Forelimb muscle (tissue), 1 donor: Measurements from ENCODE around the gene ATG9A. TPM values are rescaled to one million over a fixed set of nuclear protein-coding genes. Genes with fewer than 3 reads are reported as not detected.

ENCODE experiments used
- DNase-seq: peaks from one replicate; pipeline ENCODE4 v3.0.0-alpha.2; 2013; ENCODE audit warnings: low read depth
- polyA plus RNA-seq: library from polyadenylated mRNA; unstranded; fragments of 120-200 nt; gene quantifications from one replicate; pipeline ENCODE4 v1.2.1, GENCODE V29; 2013; ENCODE audit not compliant: insufficient read length

Gene ATG9A
- polyA plus RNA-seq, 1 donor, result 33.5 TPM

- DNase-seq, result no peak
These were observed 8.6 kb downstream of the ATG9A start for GRCh38 chr2:219220652-219221402.

DNA sequence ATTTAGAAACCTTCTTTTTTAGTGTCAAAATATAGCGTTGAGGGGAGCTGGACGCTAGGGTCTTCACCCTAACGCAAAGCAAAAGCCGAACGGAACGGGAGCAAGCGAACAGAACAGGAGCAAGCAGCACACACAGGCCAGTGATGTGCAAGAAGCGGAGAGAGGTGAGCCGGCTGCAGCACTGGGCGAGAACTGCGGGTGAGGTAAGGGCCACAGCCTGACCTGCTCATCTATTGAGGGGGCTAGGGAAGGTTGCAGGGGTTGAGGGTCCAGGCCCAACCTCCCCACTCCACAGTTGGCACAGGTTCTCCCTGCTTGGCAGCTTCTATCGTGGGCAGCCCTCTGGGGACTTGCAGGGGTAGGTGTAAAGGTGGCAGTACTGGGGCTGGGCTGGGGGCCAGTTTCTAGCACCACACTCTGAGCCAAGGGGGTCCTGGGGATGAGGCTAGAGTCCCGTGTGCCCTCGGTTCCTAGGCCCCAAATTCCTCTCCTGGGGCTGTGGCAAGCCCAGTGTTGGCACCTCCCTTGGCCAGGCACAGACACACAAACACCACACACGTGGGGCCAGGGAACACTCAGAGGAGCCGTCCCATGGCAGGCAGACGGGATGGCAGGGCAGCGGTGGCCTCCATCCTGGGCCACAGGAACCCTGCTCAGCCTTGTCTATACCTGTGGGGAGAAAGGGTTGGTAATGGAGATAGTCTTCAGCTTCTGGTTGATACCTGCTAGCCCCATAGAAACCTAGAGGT, 9.5 kb downstream of the ATG9A start:
- DNase-seq, result no peak

DNA sequence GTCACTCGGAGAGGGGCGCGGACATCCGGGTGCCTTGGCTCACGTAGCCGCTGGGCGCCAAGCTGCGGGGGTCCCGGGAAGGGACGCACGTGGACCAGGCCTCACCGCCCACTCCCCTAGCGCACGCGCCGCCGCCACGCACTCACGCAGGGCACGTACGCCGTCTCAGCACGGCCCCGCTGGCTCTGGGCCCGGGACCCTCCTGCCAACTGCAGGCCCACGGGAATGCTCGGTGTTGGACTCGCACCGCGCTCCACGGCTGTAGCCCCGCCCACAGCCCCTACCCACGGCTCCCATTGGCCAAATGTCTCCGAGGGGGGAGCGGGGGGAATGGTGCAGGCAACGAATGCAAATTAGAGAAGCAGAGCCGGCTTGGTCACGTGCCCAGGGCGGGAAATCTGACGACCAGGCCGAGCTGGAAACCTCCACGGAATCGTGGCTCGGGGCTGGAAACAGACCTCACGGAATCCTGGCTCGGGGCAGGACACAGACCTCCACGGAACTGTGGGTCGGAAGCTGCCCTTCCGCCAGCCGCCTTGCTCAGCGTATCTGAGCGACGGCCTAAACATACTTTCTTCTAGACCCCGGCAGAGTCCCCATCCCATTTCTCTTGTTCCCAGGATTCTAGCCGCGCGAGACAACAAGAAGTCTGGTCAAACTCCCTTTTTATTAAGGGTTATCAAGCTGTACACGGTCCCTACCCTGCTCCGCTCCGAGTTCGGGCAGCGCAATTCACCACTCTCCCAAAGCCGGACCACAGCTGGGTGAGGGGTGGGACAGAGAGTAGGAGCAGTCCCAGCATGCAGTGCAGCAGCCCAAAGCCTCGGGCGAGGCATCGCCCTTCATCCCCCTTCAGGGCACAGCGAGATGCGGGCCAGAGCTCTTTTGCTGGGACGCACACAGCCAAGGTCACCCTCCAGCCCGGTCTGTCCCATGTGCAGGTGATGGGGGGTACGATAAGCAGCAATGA, 10.4 kb downstream of the ATG9A start, which contains the start of gene ABCB6:
TSS of gene ABCB6 (minus strand) at position 227 of the 970 bp plus-strand sequence. CDS start 285 bp downstream, outside the sequence.
- DNase-seq, result peak; percentile 90

- no peak for DNase-seq
These were observed 11.2 kb downstream of the ATG9A start for GRCh38 chr2:219218217-219218731.

DNA sequence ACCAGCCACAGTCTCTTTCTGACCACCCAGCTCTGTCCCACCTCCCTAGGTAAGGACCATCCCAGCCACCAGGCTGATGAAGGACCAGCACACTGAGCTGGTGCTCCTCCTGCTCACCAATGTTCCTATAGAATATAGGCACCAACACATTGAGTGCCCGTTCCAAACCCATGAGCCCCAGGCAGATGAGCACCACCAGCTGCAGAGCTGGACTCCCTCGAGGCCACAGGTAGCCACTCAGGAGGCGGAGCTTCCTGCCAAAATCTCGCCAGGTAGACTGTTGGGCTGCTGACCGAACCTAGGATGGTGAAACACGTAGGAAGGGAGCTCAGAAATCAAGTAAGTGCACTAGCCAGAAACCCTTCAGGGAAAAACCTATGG, 12.9 kb downstream of the ATG9A start:
- DNase-seq, result no peak

- no peak for DNase-seq
These were observed 13.4 kb downstream of the ATG9A start for GRCh38 chr2:219215871-219216534.

DNA sequence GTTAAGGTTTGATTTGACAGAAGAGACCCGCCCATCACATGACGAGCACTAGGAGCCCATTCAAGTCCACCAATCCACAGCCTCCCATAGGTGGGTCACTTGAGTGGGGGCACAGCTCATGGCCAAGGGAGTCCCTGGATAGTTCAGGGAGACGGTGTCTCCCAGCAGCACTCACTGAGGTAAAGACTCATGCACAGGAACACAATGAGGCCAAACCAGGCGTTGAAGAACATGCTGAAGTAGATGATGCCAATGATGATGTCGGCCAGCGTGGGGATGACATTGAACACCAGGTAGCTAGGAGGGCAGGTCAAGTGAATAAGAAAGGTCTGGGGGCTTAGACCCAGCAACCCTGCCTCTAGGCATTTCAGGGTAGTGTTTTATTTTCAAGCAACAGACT, 14.7 kb downstream of the ATG9A start:
- DNase-seq, result no peak

DNA sequence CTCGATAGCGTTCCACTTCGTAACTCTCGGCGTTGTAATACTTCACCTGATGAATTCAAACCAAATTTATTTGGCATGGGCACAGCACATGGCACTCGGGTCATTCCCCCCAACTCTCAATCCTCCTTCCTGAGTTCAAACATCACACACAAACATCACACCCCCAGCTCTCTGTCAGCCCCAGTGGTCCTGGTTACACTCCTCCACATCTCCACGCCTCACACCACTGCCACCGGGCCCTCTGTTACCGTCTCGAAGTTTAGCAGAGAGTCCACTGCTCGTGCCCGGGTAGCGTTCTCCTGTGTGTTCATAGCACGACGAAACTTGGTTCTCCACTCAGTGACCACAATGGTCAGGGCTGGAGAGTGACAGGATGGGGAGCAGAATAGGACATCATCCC, 15.3 kb downstream of the ATG9A start:
- no peak for DNase-seq

- DNase-seq, result no peak
These were observed 15.9 kb downstream of the ATG9A start for GRCh38 chr2:219213486-219214071.

DNA sequence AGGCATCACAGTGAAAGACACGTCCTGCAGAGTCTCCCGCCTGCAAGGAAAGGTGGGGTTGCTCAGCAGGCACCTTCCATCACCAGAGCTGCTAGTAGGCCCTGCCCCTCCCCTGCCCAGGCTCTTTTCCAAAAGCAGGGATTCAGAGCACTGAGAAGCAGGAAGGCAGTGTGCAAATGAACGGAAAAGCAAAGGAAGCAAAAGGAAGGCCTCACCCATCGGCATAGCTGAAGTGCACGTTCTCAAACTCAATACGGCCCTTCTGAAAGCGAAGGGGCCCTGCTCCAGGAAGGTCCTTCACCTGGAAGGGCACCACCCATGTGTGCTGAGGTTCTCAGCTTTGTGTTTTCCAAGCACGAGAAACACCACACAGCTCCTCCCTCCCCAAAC, 16.4 kb downstream of the ATG9A start:
- no peak for DNase-seq

DNA sequence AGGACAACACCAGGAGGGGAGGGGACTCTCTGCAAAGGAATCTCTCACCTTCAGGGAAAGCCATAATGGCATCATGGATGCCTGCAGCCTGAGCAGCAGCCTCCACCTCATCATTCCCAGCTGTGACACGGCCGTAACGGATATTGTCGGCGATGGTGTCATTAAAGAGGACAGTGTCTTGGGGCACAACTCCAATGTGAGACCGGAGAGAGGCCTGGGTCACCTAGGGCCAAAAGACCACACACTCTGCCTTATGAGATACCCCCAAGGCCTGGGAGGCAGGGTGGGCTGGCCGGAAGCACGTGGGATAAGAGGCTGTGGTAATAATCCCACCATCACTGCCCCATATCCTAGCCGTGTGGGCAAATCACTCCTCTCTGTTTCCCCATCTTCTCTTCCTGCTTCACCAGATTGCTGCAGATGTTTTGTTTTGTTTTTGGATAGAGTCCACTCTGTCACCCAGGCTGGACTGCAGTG, 18.5 kb downstream of the ATG9A start:
- DNase-seq, result no peak

- DNase-seq, result no peak
These were observed 19.1 kb downstream of the ATG9A start for GRCh38 chr2:219210196-219210885.

GRCh38 chr2:219209236-219210195, 19.9 kb downstream of the ATG9A start:
- no peak for DNase-seq

- DNase-seq, result no peak
These were observed 21.3 kb downstream of the ATG9A start for GRCh38 chr2:219207884-219208740.

DNA sequence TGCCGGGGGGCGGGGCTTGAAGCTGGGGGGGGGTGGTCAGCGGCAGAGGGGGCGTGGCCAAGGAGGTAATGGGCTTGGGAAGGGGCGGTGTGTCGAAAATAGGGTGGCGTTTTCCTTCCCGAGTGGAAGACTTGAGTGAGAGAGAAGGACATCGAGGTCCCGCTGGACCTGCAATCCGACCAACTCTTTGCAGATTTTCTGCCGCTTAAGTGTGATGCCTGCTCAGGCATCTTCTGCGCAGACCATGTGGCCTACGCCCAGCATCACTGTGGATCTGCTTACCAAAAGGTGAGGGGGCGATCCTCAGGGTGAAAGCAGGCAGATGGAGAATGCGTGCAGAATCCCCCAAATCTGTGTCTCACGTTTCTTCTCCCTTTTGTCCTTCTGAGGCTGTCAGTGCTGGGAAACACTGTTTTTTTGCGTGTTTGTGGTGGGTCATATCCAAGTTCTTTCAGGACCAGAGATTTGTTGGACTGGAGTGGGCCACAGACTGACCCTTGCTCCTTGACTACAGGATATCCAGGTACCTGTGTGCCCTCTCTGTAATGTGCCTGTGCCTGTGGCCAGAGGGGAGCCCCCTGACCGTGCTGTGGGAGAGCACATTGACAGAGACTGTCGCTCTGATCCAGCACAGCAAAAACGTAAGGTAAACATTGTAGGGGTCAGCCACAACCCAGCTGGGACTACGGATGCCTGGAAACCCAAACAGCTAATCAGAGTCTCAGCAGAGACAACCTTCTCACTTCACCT, 22.1 kb downstream of the ATG9A start:
- DNase-seq, result no peak

DNA sequence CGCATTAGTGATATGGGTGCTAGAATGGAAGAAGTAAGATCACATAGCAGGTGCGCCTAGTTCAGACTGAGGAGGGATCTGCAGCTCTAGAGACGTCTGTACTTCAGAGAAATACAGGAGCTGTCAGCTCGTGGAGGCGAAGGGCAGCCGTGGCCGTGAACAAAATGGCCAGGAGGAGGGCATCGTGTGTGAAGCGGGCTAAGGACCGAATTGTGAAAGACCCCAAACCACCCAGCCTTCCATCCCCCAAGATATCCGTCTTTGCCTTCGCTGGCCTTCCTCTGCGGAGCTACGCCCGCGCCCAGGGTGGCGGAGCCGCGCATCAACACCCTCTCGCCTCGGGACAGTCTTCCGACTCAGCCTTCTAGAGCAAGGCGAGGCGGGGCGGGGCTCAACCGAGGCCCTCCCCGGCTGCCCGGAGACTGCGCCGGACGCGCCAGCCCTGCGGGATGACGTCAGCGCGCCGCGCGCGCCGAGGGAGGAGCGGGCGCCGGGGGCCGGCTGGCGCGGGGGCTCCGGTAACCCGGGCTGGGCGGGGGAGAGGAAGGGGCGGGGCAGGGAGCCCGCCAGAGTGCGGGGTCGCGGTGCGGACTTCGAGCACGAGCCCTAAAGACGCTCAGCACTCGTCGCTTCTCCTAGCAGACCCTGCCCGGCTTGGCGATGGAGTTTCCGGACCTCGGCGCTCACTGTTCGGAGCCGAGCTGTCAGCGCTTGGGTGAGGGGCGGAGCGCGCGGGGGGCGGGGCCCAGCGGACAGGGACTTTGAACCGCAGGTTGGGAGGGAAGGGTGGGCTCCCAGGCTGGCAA, 22.9 kb downstream of the ATG9A start, which contains the start of gene ZFAND2B:
TSS of gene ZFAND2B (plus strand) at position 455 of the 806 bp plus-strand sequence. CDS start at position 661, 206 bp downstream.
- DNase-seq, result peak; percentile 88
